ENCODE measurements around the gene CLDN18.

DNA sequence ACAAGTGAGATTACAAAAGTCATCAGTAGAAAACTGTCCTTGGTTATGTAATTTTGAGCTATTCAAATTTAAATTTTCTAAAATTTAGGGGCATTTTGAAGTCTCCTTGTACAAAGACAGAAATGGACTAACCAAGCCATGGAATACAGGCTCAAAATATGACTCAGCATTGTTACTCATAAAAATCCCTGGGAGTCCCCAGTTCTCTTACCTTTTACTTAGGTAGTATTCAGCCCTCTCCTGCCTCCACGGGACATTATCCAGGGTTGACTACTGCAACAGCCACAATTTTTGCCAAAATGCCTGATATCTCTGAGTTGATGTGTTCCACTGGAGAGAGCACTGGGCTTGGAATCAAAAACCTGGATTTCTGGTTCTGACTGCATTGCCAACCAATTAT, 25.0 kb downstream of the CLDN18 start:
- TF ChIP-seq, protein P1, sequence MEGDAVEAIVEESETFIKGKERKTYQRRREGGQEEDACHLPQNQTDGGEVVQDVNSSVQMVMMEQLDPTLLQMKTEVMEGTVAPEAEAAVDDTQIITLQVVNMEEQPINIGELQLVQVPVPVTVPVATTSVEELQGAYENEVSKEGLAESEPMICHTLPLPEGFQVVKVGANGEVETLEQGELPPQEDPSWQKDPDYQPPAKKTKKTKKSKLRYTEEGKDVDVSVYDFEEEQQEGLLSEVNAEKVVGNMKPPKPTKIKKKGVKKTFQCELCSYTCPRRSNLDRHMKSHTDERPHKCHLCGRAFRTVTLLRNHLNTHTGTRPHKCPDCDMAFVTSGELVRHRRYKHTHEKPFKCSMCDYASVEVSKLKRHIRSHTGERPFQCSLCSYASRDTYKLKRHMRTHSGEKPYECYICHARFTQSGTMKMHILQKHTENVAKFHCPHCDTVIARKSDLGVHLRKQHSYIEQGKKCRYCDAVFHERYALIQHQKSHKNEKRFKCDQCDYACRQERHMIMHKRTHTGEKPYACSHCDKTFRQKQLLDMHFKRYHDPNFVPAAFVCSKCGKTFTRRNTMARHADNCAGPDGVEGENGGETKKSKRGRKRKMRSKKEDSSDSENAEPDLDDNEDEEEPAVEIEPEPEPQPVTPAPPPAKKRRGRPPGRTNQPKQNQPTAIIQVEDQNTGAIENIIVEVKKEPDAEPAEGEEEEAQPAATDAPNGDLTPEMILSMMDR (conservative IDR thresholded peaks at IDR 0.05) = no peak
- TF ChIP-seq EZH2 (IDR thresholded peaks at IDR 0.05; ENCODE audit: low read depth) = no peak
